CD4-positive, alpha-beta memory T cell (primary cell): ENCODE data around the gene PARL. TPM values are rescaled to one million over a fixed set of nuclear protein-coding genes. Genes with fewer than 3 reads are reported as not detected.

Experiments used
- CTCF ChIA-PET: fragments of 350-600 bp; sonication (Branson Sonifier 250); formaldehyde crosslinking; loops from one replicate; lab custom pipeline; 2021; ENCODE audit warnings: inconsistent platforms; ENCODE audit not compliant: partially characterized antibody; lab: Charles Lee
- POLR2A ChIA-PET: fragments of 350-600 bp; sonication (Branson Sonifier 250); formaldehyde crosslinking; loops from one replicate; lab custom pipeline; 2021; ENCODE audit not compliant: partially characterized antibody; lab: Charles Lee
- DNase-seq, 5 donors: peaks; one replicate each; pipeline versions ENCODE4 v3.0.0 to v3.0.0-alpha.2; 2020 to 2022; ENCODE audit warnings: mixed read lengths in 1 of 5
- H3K27ac ChIP-seq: one replicate; pipeline ENCODE4 v1.7.0; 2013; ENCODE audit warnings: low read depth, low read length
- H3K27me3 ChIP-seq: 2 replicates; pipeline ENCODE4 v1.7.0; 2013; ENCODE audit warnings: mild to moderate bottlenecking, low read length, moderate library complexity; ENCODE audit not compliant: insufficient read depth
- H3K36me3 ChIP-seq: 2 replicates; pipeline ENCODE4 v1.7.0; 2013; ENCODE audit warnings: mild to moderate bottlenecking, low read length, moderate library complexity; ENCODE audit not compliant: insufficient read depth
- H3K4me1 ChIP-seq: 2 replicates; pipeline ENCODE4 v1.7.0; 2013; ENCODE audit warnings: mild to moderate bottlenecking, low read length, moderate library complexity; ENCODE audit not compliant: insufficient read depth
- H3K4me3 ChIP-seq, 2 donors: one replicate each; pipeline ENCODE4 v1.7.0; 2013; ENCODE audit warnings: low read length in 2 of 2, mild to moderate bottlenecking in 1 of 2
- H3K9me3 ChIP-seq, 2 donors: one replicate each; pipeline ENCODE4 v1.7.0; 2013; ENCODE audit warnings: low read length in 2 of 2, control low read depth in 1 of 2; ENCODE audit not compliant: control insufficient read depth in 1 of 2
- H3K27ac Mint-ChIP-seq, 7 donors: one replicate each; pipeline ENCODE4 v1.8.0; 2020 to 2021; ENCODE audit warnings: mixed read lengths in 7 of 7, mild to moderate bottlenecking in 6 of 7, inconsistent platforms in 3 of 7, moderate library complexity in 3 of 7
- H3K27me3 Mint-ChIP-seq, 2 donors: one replicate each; pipeline ENCODE4 v1.8.0; 2020 to 2021; ENCODE audit warnings: mixed read lengths in 2 of 2
- H3K36me3 Mint-ChIP-seq, 2 donors: one replicate each; pipeline ENCODE4 v1.8.0; 2020 to 2021; ENCODE audit warnings: mixed read lengths in 2 of 2, inconsistent platforms in 1 of 2, mild to moderate bottlenecking in 1 of 2
- H3K4me1 Mint-ChIP-seq, 4 donors: one replicate each; pipeline ENCODE4 v1.8.0; 2020 to 2021; ENCODE audit warnings: mixed read lengths in 4 of 4, mild to moderate bottlenecking in 1 of 4
- H3K4me3 Mint-ChIP-seq, 8 donors: one replicate each; pipeline ENCODE4 v1.8.0; 2020 to 2021; ENCODE audit warnings: mixed read lengths in 8 of 8, mild to moderate bottlenecking in 7 of 8, moderate library complexity in 6 of 8, inconsistent platforms in 3 of 8
- H3K9me3 Mint-ChIP-seq, 8 donors: one replicate each; pipeline ENCODE4 v1.8.0; 2020 to 2021; ENCODE audit warnings: mixed read lengths in 8 of 8, mild to moderate bottlenecking in 5 of 8, inconsistent platforms in 3 of 8, moderate library complexity in 1 of 8
- intact Hi-C: fragments of 100-400 bp; cut with micrococcal nuclease; formaldehyde crosslinking; loops from one replicate; pipeline ENCODE4 v1.15.1; 2023
- microRNA-seq: library from miRNA; unstranded; fragments of <30 nt; microRNA quantifications from one replicate; pipeline ENCODE4 v1.2.0, GENCODE V29; 2021; ENCODE audit warnings: borderline replicate concordance, borderline number of aligned reads, borderline microRNAs expressed, mixed read lengths
- polyA plus RNA-seq, 2 donors: library from polyadenylated mRNA; unstranded; fragments of 300-500 nt; fragmentation: Illumina TruSeq; gene quantifications; one replicate each; pipeline ENCODE4 v1.2.3, GENCODE V29; 2021
- total RNA-seq, 2 experiments: library from RNA; stranded (reverse); gene quantifications; one replicate each; pipeline ENCODE4 v1.2.3, GENCODE V29; 2021

The PARL gene
- total and polyA plus RNA-seq, 4 experiments from 2014 or later: 46.9 to 168 (median 75.1) TPM

- Histone ChIP-seq H3K36me3 (peaks cover 36% of the 10 kb centered on the region), H3K27ac (no peak overlapping the region), H3K9me3 (no peaks in the 10 kb centered on the region), H3K4me1 (no peaks in the 10 kb centered on the region), H3K4me3 (no peak overlapping the region), H3K27me3 (no peaks in the 10 kb centered on the region)
- Mint-ChIP-seq H3K4me1 (peaks cover 0 to 4% (median 0%) of the 10 kb centered on the region in 4 donors), H3K9me3 (no peaks in the 10 kb centered on the region), H3K4me3 (no peak overlapping the region), H3K27ac (no peak overlapping the region), H3K36me3 (peaks cover 55 to 75% of the 10 kb centered on the region in 2 donors), H3K27me3 (no peaks in the 10 kb centered on the region)
- CTCF ChIA-PET: interaction anchor here (0.8 kb wide), 1 partner anchor 17 kb away, joined by 3 read pairs; no protein-coding TSS in a partner anchor
- no peak for DNase-seq
- POLR2A ChIA-PET: no interaction called here
- intact Hi-C loops: no loop called here
Observed at GRCh38 chr3:183782576-183783276, 102.0 kb downstream of the PARL start.

- peak overlapping the region in 1 of 7 donors; percentile 32 for H3K27ac Mint-ChIP-seq
Observed at GRCh38 chr3:183781246-183781645, 103.4 kb downstream of the PARL start.

GRCh38 chr3:183779896-183780465 lies 104.7 kb downstream of the PARL start:
- Histone ChIP-seq H3K4me3 (no peak overlapping the region), H3K9me3 (no peaks in the 10 kb centered on the region), H3K27ac (no peak overlapping the region), H3K4me1 (no peaks in the 10 kb centered on the region), H3K27me3 (no peaks in the 10 kb centered on the region), H3K36me3 (peaks cover 41% of the 10 kb centered on the region)
- ChIA-PET POLR2A (no interaction called here), CTCF (interaction anchor here (0.7 to 2.0 kb wide), 2 partner anchors 13 to 382 kb away, joined by 3 to 10 read pairs; no protein-coding TSS in a partner anchor)
- intact Hi-C loops: no loop called here
- H3K36me3 Mint-ChIP-seq: peaks cover 53 to 82% of the 10 kb centered on the region in 2 donors
- H3K4me1 Mint-ChIP-seq: peaks cover 0 to 4% (median 0%) of the 10 kb centered on the region in 4 donors
- H3K4me3 Mint-ChIP-seq: no peak overlapping the region
- no peak for DNase-seq
- no peaks in the 10 kb centered on the region for H3K27me3 Mint-ChIP-seq
- no peaks in the 10 kb centered on the region for H3K9me3 Mint-ChIP-seq
- no peak overlapping the region for H3K27ac Mint-ChIP-seq

More at GRCh38 chr3:183781246-183781645, 103.4 kb downstream of the PARL start:
- Mint-ChIP-seq H3K4me1 (peaks cover 0 to 4% (median 0%) of the 10 kb centered on the region in 4 donors), H3K27me3 (no peaks in the 10 kb centered on the region), H3K9me3 (no peaks in the 10 kb centered on the region), H3K36me3 (peaks cover 54 to 78% of the 10 kb centered on the region in 2 donors), H3K4me3 (no peak overlapping the region)
- H3K4me3 ChIP-seq: no peak overlapping the region
- H3K9me3 ChIP-seq: no peaks in the 10 kb centered on the region
- intact Hi-C loops: no loop called here
- H3K36me3 ChIP-seq: peaks cover 42% of the 10 kb centered on the region
- DNase-seq: no peak
- H3K4me1 ChIP-seq: no peaks in the 10 kb centered on the region
- no peaks in the 10 kb centered on the region for H3K27me3 ChIP-seq
- ChIA-PET CTCF (interaction anchor here (2.0 kb wide), 1 partner anchor 14 kb away, joined by 10 read pairs; no protein-coding TSS in a partner anchor), POLR2A (no interaction called here)
- no peak overlapping the region for H3K27ac ChIP-seq

Small RNA genes within 50 kb of the gene (microRNA-seq; reads per million reads assigned to microRNA genes)
- gene MIR4448: not detected

Other genes starting within 250 kb of the PARL start
- 100 to 1,000 TPM; 107 to 108 TPM for gene KLHL24, start 249.3 kb downstream of the PARL start, total RNA-seq
- 10 to 100 TPM; 38.9 to 43.4 TPM for gene KLHL24, start 249.3 kb downstream of the PARL start, polyA plus RNA-seq
- 10 to 100 TPM; 25.6 to 26.9 TPM for gene YEATS2, start 187.1 kb downstream of the PARL start, total RNA-seq
- 1 to 10 TPM; 1.6 to 7.5 TPM for gene YEATS2, start 187.1 kb downstream of the PARL start, polyA plus RNA-seq
- 1 to 10 TPM; 1.0 to 3.1 TPM for gene MAP6D1, start 59.3 kb downstream of the PARL start, total RNA-seq
- gene MAP6D1, start 59.3 kb downstream of the PARL start, polyA plus RNA-seq: under 1 TPM in 1 of 2 donors, not detected in 1; 0.31 TPM
- gene ABCC5, start 133.0 kb upstream of the PARL start, total RNA-seq: 10 to 100 TPM; 42.3 to 42.6 TPM
- gene ABCC5, start 133.0 kb upstream of the PARL start, polyA plus RNA-seq: 10 to 100 TPM in 1 of 2 donors, 1 to 10 TPM in 1; 9.1 to 12.3 TPM
- not detected for gene HTR3D, start 146.9 kb upstream of the PARL start, total RNA-seq
- not detected for gene HTR3D, start 146.9 kb upstream of the PARL start, polyA plus RNA-seq
- not detected for gene HTR3C, start 168.2 kb upstream of the PARL start, total RNA-seq
- not detected for gene HTR3C, start 168.2 kb upstream of the PARL start, polyA plus RNA-seq
- not detected for gene HTR3E, start 212.2 kb upstream of the PARL start, total RNA-seq
- gene HTR3E, start 212.2 kb upstream of the PARL start, polyA plus RNA-seq: not detected